HL-60/S4 treated with retinoic acid at 250 ng/mL for 4 days and 3 days (cell line): ENCODE results near the gene MALT1.

Source experiments
- in situ Hi-C: fragments of 300-500 bp; cut with MboI; formaldehyde crosslinking; loops from 2 replicates; pipeline ENCODE4 v1.7.0; 2022; ENCODE audit warnings: low sequenced_read_pairs

Gene MALT1

DNA sequence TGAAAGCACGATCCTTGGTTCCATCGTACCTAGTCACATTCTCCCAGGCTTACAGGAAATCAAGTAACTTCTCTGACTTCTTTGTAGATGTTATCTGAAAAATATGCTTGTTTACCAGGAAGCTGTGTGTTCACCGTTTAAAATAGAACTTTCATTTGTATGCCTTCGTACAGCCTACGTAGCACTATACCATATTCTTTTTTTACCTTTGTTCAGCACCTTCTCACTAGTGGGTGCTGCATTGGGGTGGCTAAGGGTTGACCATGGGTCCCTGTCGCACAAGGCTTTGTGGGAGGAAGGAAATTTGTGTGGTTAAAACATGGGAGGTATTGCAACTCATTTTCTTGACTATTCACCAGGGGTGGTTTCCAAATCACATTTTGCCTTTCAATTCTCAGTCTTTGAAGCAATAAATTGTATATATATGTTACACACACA lies 16.6 kb downstream of the MALT1 start:
- in situ Hi-C loops = no loop called here

DNA sequence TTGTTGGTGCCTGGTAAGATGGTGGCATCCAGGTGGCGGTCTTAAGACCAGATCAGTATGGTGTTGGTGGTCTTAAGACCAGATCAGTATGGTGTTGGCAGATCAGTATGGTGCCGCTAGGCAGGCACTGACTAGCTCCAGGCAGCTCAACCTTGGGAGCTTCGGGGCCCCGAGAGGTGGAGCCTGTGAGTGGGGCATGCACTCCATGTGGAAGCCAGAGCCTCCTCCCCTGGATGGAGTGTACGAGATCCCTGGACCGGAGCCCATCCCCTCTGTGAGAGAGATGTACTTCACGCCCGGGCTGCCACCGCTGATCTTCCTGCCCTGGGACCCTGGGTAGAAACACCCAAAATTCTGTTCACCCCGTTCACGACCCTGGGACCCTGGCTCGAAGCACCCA lies 19.0 kb downstream of the MALT1 start:
- in situ Hi-C loops = no loop called here

DNA sequence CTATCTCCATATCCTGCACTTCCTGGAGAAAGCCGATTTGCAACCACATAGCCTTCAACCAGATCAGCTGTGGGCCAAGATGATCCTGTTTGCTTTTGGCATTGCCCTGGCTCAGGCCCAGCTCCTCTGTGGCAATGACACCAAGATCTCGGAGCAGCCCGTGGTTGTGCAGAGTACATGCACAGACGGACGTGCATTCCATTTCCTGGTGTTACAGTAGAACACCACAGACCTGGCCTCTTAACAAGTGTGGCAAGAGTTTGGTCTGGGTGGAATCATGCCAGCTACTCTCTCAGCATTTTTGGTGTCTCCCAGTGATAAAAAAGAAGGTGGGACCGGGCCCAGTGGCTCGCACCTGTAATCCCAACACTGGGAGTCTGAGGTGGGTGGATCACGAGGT lies 20.0 kb downstream of the MALT1 start:
- in situ Hi-C loops = no loop called here

- in situ Hi-C loops = no loop called here
Measured at GRCh38 chr18:58692422-58693185, 21.3 kb downstream of the MALT1 start.

GRCh38 chr18:58694221-58694620 lies 23.0 kb downstream of the MALT1 start:
- in situ Hi-C loops = no loop called here

GRCh38 chr18:58694720-58695468 lies 23.6 kb downstream of the MALT1 start:
- in situ Hi-C loops = no loop called here

- in situ Hi-C loops = no loop called here
Measured at GRCh38 chr18:58695772-58696171, 24.5 kb downstream of the MALT1 start.

GRCh38 chr18:58697146-58697545 lies 25.9 kb downstream of the MALT1 start:
- in situ Hi-C loops = no loop called here

GRCh38 chr18:58698701-58699193 lies 27.5 kb downstream of the MALT1 start:
- in situ Hi-C loops = no loop called here

- in situ Hi-C loops = no loop called here
Measured at GRCh38 chr18:58699551-58699950, 28.3 kb downstream of the MALT1 start.

DNA sequence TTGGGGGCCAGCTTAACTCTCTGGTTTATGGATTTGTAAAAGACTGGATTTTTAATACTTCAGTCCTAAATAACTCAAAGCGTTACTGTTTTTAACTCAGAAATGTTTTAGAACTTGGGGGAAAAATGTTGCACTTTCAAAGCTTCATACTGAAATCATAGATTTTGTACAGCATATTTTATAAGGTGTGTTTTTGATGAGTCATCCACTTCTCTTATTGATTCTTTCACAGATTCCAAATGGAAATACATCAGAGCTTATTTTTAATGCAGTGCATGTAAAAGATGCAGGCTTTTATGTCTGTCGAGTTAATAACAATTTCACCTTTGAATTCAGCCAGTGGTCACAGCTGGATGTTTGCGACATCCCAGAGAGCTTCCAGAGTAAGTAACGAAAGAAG lies 28.9 kb downstream of the MALT1 start:
- in situ Hi-C loops = no loop called here

DNA sequence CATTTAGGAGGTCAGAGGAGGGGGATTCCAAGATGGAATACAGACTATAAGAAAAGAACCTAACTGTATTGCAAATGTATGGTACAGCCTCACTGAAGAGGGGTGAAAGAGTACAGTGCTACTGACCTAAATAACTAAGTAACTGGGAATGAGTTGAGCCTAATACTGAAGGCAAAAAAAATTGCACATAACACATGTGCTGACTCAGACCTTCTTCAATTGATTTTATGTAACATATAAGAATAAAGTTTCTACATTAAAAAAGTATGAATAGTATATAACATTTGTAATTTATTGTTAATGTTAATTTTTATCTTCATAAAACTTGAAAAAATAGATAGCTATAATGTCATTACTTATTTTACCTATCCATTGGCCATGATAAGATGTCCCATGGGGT lies 41.7 kb downstream of the MALT1 start:
- in situ Hi-C loops = no loop called here

GRCh38 chr18:58714259-58714658 lies 43.0 kb downstream of the MALT1 start:
- in situ Hi-C loops = no loop called here

- in situ Hi-C loops = no loop called here
Measured at GRCh38 chr18:58714821-58715220, 43.6 kb downstream of the MALT1 start.

DNA sequence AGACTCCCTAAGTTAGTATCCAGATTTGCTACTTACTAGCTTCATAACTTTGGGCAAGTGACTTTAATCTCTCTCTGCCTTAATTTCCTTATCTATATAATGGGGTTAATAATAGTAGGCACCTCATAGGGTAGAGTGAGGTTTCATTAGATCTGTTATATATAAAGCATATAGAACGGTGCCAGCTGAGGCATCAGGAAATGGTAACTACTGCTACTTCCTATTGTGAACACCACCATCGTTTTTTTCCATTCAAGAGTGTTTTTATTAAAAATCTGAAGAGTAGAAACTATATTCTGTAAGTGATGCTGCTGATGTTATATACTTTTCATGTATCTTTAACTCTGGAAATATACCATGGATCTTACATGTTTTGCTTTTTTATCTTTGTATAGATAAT lies 44.3 kb downstream of the MALT1 start:
- in situ Hi-C loops = no loop called here

DNA sequence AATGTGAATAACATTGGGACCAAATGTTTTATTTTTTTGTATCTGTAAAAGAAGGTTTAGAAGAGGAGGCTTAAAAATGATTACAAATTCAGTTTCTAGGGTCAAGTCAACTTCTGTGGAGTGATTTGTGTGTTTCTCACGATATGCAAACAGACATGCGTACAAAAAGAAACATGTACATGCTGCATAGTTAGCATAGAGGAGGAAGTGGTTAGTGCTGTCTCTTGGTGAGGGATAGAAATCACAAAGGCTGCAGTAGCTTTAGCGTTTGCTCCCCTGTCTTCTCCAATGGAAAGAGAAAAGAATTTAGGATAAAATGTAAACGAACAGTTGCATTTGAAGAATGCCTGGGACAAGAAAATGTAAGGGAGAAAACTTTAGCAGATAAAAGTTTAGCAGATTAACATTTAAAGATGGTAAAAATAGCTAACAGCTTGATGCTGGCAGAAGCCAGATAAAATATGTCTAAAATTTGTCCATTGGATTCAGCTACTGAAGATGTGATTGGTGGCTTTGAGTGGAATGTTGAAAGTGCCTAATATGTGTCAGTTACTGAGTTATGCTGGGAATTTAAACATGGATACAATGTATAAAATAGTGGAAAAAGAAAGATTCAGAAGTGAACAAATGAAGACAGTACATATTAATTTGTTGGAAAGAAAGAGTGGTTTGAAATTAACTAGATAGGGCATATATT lies 44.9 kb downstream of the MALT1 start:
- in situ Hi-C loops = no loop called here

DNA sequence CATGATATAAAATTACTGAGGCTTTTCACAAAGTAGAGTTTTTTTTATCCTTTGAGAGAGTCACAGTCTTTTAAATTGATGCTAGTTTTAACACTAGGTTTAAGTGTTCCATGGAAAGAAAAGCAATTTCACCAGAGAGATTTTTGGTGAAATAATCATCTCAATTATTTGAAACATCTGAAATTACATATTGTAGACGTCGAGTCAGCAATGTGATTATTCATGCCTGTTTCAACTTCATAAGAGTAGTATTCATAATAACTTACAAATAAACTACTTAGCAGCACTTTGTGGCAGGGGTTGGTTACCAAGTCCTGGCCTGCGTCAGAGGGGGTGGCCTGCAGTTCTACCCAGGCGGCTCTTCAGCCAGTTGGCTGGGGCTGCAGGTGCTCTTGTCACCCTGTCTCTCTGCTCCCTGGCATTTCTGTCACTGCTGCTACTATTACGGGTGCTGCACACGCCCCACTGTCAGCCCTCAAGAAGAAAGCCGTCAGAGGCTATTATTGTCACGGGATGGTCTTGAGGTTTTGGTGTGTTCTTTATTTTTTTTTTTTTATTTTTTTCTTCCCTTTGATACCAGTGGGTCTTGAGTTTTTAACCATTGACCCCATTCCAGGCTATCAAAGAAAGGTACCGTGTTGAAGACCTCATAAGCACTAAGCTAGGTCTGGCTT lies 50.4 kb downstream of the MALT1 start:
- in situ Hi-C loops = no loop called here

DNA sequence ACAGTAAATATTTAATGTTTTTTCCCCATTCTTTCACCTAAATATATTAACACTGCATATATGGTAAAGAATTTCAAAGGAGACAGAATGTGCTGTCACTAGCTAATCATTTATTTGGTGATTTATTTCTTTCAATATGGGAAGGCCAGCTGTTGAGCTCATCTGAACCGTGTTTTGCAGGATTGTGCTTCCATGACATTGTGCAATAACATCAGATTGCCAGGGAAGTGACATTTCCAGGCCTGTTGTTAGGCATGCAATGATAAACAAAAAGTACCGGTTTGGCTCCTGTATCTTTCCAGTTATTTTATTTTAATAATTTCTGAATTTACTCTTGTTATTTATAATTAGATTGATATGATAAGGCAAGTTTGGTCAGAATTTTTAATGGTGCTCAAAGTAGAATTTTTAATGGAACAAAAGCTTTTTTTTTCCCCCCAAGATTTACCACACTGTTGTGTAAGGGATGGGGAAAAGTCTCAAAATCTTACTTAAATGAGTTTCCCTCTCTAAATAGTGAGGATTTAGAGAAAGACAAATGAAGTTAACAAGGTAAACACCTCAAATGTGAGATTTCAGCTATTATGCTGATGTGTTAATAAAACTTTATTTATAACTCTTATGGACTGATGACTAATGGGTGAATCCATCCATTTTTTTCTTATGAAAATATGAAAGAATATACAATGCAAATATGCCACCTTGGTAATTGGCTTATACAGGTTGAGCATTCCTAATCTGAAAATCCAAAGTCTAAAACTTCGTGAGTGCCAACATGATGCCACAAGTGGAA lies 52.7 kb downstream of the MALT1 start:
- in situ Hi-C loops = no loop called here

GRCh38 chr18:58726671-58727070 lies 55.4 kb downstream of the MALT1 start:
- in situ Hi-C loops = no loop called here

- in situ Hi-C loops = no loop called here
Measured at GRCh38 chr18:58727776-58728500, 56.7 kb downstream of the MALT1 start.
